ENCODE measurements around the gene NGEF.
"Not testable (repeated sequence)": the region's sequence is repeated elsewhere in the genome, so short reads cannot be mapped to it uniquely, and the experiment has no call there.

Gene NGEF

DNA sequence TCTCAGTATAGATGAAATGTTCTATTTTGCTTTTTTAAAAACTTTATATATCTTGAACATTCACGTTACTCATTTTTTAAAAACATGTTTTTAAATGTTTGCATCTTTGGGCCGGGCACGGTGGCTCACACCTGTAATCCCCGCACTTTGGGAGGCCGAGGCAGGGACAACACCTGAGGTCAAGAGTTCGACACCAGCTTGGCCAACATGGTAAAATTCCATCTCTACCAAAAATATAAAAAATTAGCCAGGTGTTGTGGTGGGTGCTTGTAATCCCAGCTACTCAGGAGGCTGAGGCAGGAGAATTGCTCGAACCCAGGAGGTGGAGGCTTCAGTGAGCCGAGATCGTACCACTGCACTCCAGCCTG lies 105.4 kb downstream of the NGEF start:
- in situ Hi-C loops (cut with HindIII; ENCODE audit: low sequenced_read_pairs), result not testable (repeated sequence)

DNA sequence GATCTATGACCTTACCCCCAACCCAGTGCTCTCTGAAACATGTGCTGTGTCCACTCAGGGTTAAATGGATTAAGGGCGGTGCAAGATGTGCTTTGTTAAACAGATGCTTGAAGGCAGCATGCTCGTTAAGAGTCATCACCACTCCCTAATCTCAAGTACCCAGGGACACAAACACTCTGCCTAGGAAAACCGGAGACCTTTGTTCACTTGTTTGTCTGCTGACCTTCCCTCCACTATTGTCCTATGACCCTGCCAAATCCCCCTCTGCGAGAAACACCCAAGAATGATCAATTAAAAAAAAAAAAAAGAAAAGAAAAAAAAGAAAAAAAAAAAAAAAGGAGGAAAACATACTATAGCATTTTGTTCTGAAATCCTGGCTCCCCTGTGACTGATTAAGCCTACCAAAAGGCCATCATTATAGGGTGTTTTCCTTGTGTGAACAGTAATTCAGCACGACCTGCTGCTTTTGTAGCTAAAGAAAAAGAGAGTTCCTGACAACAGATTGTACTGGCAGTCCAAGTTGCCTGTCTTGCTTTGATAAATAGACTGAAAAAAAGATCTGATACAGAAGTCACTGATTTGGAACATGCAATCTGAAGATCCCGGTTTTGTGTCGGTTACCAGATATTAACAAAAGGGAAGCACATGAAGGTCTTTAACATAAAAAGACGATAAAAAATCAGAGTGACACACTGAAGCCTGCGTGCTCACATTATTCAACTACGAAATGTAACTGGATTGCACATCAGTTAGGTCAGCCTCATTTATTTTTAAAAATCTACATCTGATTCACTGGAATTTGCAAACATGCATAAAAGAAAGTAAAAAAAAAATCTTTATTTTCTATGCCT lies 106.0 kb downstream of the NGEF start:
- in situ Hi-C loops (cut with HindIII; ENCODE audit: low sequenced_read_pairs), result not testable (repeated sequence)

DNA sequence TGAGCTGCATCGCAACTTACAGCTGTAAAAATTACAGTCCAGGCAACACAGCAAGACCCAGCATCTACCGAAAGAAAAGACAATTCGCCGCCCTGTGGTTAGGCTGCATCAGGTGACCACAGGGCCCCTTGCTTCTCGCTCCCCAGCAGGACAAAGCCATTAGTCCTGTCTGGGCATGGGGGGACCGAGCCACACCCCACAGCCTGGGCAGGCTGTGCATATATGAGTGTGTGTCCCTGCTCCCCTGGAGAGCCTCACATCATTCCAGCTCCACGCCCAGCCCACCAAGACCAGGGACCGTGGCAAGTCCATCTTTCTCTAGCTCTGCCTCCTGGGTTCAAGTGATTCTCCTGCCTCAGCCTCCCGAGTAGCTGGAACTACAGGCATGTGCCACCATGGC lies 109.1 kb downstream of the NGEF start:
- in situ Hi-C loops (cut with HindIII; ENCODE audit: low sequenced_read_pairs), result no loop called here

DNA sequence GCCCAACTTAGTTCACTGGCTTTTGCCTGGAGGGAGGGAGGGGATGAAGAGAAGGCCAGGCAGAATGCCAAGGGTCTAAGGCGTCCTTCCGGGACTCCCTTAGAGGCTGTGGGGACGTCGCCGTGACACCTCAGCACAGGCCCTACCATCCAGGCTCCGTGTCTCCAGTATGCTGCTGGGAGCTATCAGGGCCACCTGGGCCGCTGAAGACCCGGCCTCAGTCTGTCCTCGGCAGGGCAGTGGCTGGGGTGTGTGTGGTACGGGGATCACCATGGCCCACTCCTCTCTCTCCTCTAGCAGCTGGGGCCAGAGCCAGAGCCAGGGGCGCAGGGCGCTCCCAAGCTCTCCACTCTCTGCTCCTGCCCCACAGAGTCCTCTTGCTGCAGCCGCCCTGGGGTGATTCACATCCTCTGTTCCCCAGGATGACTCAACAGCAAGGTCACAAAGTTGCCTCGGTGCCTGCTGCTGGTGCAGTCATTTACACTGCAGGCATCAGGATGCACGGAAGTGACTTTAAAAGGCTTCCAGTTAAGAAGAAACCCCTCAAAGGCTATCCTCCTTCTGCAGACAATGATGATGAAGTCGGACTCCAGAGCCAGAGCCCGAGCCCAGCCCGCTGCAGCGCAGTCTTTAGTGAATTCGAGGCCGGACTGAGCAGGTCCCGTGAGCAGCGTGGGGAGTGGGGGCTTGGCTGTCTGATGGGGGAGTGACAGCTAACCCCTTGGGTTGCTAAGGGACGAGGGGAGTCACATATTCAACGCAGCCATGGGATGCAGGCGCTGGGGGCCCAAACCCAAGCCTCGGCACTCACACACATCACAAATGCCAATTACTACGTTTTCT lies 111.1 kb downstream of the NGEF start:
- in situ Hi-C loops (cut with HindIII; ENCODE audit: low sequenced_read_pairs), result no loop called here

DNA sequence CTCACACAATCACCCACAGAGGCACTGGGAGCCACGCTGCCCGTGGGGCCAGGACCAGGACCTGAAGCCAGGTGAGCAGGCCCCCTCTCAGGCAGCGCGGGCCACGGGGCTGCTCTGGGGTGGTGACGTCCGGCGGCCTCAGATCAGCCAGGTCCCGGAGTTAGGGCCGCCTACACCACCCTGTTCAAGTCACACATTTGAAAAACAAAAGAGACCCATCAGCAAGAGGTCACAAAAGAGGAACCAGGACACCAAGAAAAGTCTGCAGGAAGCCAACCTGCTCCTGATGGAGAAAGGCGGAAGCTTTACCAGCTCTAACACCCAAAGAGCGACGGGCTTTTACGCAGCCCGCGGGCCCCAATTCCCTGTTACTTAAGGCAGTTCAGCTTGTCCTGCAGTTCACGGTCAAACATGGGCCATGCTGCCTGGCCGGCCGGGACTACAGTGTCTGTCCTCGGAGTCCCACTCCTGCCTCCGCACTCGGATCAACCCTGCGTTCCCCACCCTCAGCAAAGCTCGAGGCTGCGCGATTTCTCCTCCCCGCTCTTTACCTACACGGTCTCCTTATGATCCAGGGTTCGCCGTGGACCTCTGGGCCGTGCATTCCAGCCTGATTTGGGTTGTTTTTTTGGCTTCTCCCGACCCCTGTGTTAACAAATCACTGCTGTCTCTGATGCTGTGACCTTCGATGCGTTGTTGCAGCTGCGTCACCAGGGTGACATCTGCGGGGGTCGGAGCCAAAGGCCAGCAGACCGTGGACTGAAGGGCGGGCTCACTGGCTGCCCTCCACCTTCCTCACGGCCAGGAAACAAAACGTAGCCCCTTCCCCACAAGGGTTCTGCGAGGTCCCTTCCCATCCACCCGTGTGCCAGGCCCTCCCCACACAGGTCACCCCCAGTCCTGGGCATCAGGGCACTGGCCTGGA lies 112.0 kb downstream of the NGEF start:
- in situ Hi-C loops (cut with HindIII; ENCODE audit: low sequenced_read_pairs), result no loop called here

DNA sequence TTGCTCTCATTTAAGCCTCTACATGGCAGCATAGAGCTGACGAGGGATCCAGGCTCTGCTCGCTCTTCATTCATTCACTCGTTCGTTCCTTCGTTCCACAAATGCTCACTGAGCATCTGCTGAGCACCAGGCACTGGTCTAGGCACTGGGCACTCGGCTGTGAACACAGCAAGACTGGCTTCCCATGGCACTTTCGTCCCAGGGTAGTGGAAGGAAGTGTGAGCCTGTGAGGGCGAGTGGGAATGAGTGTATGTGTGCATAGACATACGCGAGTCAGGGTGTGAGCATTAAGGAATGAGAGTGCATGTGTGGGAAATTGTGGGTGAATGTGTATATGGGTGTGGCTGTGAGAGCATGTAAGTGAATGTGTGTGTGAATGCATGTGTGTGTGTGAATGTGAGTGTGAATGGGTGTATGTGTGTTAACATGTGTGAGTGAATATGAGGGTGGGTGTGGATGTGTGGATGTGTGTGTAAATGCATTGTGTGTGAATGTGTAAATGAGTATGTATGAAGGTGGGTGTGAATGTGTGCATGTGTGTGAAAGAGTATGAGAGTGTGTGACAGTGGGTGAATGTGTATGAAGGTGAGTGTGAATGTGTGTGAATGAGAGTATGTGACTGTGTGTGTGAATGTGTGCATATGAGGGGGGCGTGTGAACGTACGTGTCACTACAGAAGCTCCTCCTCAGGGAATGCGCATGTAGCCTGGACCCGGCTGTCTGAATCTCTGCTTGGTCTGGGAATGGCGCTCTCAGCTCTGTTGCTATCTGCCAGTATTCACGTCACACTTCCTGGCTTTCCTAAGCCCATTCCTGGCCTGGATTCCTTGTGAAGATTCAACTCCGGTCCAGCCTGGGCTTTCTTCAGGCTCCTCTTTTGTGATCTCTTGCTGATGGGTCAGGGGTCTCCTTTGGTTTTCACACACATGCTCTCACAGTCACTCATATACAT lies 114.2 kb downstream of the NGEF start:
- in situ Hi-C loops (cut with HindIII; ENCODE audit: low sequenced_read_pairs), result no loop called here

DNA sequence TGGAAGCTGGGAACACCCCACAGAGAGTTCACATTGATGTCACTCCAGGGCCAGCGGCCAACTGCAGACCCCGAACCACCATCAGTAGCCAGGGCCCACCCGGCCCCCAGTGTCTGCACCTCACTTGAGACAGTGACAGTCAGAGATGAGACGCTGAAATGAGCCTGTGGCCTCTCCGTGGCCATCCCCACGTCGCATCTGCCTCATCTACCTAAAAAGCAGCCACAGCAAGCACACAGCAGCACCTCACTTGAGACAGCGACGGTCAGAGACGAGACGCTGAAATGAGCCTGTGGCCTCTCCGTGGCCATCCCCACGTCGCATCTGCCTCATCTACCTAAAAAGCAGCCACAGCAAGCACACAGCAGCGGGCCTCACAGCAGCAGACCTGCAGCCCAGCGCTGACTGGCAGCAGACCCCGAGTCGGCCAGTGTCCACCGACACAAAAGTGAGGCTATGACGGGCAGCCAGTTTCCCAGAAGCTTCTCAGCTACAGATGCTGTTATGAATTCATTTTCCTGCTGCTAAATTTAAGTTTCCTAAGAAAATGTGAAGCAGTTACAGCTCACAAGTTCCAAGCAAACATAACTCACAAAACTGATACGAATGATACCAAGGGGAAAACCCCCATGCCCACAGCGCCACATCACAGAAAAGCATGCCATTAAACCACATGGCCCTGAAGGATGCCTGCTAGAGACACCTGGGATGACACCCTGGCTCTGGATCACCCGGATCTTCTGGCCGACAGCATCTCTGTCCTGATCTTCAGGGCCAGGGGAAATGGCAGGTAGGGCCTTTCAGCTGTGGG lies 115.3 kb downstream of the NGEF start:
- in situ Hi-C loops (cut with HindIII; ENCODE audit: low sequenced_read_pairs), result no loop called here

DNA sequence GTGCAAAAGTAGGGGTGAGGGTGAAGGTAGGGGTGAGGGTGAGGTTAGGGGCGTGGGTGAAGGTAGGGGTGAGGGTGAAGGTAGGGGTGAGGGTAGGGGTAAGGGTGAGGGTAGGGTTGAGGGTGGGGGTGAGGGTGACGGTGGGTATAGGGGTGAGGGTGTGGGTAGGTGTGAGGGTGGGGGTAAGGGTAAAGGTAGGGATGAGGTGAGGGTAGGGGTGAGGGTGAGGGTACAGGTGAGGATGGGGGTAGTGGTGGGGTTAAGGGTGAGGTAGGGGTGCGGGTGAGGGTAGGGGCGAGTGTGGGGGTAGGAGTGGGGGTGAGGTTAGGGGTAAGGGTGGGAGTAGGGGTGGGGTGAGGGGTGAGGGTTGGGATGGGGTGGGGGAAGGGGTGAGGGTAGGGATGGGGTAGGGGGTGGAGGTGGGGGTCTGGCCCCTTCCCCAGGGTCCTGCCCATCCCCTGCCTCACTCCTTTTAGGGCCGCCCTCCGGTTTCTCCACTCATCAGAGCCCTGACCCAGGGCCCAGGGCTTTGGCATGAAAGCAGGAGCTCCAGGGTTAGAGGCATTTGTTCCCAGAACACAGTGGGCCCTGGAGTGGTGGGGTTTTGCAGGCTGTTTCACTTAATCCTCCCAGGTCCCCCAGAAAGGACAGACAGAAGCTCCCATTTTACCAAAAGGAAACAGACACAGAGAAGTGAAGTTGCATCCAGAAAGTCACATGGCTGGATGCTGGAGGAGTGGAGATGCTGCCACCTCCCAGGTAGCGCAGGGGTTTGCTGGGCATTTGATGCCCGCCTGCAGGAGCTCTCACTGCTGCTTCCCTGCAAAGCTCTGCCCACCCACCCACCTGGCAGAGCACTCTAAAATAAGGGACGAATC lies 116.1 kb downstream of the NGEF start:
- in situ Hi-C loops (cut with HindIII; ENCODE audit: low sequenced_read_pairs), result no loop called here

DNA sequence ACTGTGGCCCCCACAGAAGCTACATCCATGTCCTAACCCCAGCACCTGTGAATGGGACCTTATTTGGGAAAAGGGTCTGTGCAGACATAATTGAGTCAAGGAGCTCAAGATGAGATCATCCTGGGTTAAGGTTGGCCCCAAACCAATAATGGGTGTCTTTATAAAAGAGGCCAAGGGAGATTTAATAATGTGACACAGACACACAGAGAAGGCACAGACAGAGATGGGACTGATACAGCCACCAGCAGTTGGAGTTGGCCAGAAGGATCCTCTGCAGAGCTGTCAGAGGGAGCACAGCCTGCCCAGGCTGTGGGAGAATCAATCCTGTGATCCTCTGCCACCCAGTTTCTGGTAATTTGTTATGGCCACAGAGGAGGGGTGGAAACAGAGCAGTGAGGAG lies 116.9 kb downstream of the NGEF start:
- in situ Hi-C loops (cut with HindIII; ENCODE audit: low sequenced_read_pairs), result no loop called here

DNA sequence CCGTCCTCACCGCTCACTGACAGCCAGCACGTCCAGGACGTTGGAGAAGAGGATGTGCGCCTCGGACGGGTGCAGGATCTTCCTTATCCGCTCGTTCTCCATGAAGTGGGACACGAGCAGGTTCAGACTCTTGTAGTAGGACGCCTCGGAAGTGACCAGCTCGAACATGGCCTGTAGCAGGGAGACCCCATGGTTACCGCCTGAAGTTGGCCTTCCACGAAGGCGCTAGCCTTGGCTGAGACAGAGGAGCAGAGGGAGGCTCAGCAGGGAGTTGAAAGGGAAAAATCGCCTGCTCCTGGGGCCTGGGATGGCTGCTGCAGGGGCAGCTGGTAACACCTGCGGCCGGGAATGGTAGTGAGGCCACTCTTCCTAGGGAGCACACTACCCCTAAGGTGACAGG lies 118.3 kb downstream of the NGEF start:
- in situ Hi-C loops (cut with HindIII; ENCODE audit: low sequenced_read_pairs), result no loop called here

DNA sequence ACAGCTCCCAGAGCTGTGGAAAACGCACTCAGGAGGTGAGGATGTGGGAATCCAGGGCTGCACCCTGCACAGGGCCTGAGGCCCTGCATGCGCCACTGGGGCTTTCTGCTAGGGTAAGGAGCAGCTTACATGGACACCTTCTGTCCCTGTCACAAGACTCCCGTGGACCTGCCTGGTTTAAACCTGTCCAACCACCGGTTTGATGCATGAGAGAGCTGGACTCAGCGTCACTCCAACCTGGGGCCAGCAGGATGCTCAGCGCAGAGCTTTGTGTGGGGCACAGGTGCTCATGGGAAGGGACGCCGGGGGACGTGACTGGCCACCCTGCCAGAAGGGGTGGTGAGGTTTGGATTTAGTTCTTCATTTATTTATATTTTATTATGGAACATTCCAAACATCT lies 118.8 kb downstream of the NGEF start:
- in situ Hi-C loops (cut with HindIII; ENCODE audit: low sequenced_read_pairs), result no loop called here

DNA sequence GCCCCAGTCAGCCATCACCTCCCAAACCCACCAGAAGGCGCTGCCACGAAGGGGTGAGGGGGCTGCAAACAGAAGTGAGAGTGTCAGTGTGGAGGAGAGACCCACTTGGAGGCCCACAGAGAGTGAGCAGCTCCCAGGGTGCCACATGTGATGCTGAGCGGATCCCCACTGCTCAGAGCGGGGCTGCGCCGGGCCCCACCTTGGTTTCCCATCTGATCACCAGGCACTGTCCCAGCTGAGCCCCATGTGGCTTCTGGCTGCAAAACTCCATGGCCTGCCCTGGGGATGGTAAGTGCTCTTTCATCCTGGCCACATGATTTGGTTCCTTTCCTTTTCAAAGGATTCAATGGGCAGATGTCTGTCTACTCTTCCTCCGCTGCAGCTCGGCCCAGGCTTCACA lies 119.2 kb downstream of the NGEF start:
- in situ Hi-C loops (cut with HindIII; ENCODE audit: low sequenced_read_pairs), result no loop called here

DNA sequence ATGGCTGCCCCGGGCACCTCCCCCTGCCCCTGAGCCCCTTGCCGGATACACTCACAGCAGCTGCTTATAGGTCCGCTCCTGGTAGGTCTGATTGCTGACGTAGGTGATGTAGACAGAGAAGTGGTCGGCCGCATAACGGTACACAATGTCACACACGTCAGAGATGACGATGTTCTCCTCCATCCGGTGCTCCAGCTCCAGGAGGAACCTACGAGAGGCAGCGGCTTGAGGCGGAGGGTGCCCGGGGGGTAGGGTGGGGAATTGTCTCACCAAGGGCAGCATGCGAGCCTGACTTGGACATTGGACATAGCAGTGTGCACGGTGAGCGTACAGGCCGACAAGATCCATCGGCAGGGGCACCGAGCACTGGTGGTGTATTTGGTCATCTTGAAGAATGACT lies 120.2 kb downstream of the NGEF start:
- in situ Hi-C loops (cut with HindIII; ENCODE audit: low sequenced_read_pairs), result no loop called here

DNA sequence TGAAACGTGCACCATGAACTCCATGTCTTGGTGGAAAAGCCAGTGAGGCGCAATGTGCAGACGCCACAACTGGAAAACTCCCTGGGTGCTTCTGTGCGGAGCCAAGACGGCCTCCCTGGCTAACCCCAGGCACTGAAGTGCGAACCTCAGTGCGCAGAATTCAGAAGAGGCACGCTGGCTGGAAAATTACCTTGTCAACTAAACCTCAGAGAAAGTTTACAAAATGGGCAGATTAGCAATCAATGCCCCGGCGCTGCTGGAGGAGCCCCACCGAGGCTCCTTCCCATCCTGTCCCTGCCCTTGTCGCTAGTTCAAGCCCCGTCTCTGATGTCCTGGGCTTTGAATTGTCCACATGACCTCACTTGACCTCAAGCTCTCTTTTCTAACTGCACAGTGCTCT lies 120.8 kb downstream of the NGEF start:
- in situ Hi-C loops (cut with HindIII; ENCODE audit: low sequenced_read_pairs), result no loop called here

DNA sequence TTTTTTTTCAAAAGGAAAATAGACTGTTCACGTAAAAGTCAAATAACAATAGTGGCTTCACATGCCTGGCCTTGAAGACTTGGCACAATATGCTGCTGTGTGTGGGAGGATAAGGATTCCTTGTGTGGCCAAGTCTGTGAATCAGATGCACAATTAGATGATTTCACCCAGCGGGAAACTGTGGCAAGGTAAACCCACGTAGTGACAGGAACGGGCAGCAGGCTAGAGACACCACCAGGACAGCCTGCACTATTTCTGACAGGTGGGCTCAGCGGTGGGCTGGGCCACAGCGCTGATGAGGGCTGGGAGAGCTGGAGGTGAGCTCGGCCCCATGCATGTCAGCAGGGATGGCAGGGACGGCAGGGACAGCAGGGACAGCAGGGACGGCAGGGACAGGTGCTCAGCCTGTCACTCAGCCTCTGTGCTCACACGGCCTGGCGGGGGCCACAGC lies 121.4 kb downstream of the NGEF start:
- in situ Hi-C loops (cut with HindIII; ENCODE audit: low sequenced_read_pairs), result no loop called here

DNA sequence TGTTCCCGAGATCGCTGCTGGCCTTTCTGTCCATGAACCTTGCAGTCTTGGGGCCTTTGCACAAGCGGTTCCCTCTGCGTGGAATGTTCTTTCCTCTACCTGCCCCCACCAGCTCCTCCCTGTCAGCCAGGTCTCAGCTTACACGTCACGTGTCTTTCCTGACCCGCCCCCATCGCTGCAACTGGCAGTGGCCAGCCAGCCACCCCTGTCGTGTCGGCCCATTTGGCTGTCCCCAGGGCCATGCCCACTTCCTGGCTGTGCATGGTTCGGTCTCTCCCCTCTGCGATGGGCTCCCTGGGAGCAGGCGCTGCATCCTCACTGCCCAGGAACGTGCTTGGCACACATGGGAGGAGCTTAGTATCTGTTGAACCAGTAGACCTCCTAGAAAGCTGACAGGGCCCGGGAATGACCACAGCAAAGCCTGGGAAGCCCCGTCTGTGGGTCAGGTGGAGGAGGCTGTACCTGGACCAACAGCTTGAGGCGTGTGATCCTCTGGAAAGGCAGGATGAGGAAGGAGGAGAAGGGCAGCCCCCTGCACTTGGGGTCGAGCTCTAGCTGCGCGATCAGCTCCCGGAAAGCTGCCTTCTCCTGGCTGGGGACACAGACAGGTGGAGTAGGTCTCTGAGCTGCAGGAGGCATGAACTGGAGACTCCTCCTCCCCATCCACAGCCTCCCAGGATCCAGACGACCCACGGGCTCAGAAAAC lies 122.0 kb downstream of the NGEF start:
- in situ Hi-C loops (cut with HindIII; ENCODE audit: low sequenced_read_pairs), result no loop called here

DNA sequence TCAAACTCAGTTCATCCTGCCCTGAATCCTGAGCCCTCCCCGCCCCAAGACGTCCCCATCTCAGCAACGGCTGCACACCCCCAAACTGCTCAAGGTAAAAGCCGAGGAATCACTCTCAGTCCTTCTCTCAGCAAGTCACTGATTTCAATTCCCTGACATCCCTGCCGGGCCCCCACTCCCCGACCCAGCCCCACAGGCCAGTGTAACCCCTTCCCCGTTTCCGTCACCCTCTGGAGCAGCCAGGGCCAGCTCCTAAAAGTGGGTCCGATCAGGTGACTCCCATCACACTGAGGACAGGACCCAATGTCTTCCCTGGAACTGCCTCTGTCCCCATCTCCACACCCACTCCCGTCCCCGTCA lies 122.5 kb downstream of the NGEF start:
- in situ Hi-C loops (cut with HindIII; ENCODE audit: low sequenced_read_pairs), result no loop called here

Data from DLD1 (cell line).